GM12892 (cell line): ENCODE data around the gene NKD2.

Experiments
- POLR2A ChIP-seq: IDR thresholded peaks from 2 replicates; pipeline ENCODE4 v1.6.1; 2011; ENCODE audit warnings: low read depth, low read length, control low read depth
- TAF1 ChIP-seq: IDR thresholded peaks from 2 replicates; pipeline ENCODE4 v1.6.1; 2011; ENCODE audit warnings: low read depth, mild to moderate bottlenecking, control low read depth, low read length, borderline replicate concordance

DNA sequence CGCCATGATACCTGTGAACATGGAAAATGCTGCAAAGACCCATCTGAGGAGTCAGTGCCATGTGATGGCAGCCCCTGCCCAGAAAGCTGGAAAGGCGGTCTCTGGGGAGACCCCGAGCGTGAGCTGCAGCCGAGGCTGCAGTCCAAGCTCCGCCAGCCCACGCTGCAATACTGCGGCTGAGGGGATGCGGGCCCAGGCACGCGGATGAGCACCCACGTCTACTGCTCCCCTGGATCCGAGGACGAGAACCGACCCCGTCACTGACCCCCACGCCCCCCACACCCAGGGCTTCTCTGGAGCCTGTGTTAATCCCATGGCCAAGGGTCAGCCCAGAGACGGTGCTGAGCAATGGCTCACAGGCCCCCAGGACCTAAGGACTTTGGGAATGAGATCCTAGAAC, 70.9 kb downstream of the NKD2 start:
- TF ChIP-seq POLR2A: no peak
- no peak for TF ChIP-seq TAF1
